Trophoblast cell (in vitro differentiated cells and primary cell): Measurements from ENCODE around the gene CSRNP2.

Experiments
- DNase-seq, 2 donors: peaks; one replicate each; pipeline ENCODE4 v3.0.0-alpha.2; 2016
- H2AFZ ChIP-seq: 2 replicates; pipeline ENCODE4 v1.6.1; 2013; ENCODE audit warnings: low read length, moderate library complexity, mild to moderate bottlenecking; ENCODE audit not compliant: insufficient read depth, poor library complexity
- H2AK5ac ChIP-seq: 2 replicates; pipeline ENCODE4 v1.6.1; 2013; ENCODE audit warnings: mild to moderate bottlenecking, low read length
- H2BK120ac ChIP-seq: 2 replicates; pipeline ENCODE4 v1.6.1; 2013; ENCODE audit warnings: low read length, mild to moderate bottlenecking, moderate library complexity; ENCODE audit not compliant: insufficient read depth, poor library complexity
- H2BK12ac ChIP-seq: 2 replicates; pipeline ENCODE4 v1.6.1; 2013; ENCODE audit warnings: mild to moderate bottlenecking, low read length, moderate library complexity
- H2BK5ac ChIP-seq: 2 replicates; pipeline ENCODE4 v1.6.1; 2013; ENCODE audit warnings: low read length, low read depth, moderate library complexity, mild to moderate bottlenecking; ENCODE audit not compliant: poor library complexity
- H3K14ac ChIP-seq: 2 replicates; pipeline ENCODE4 v1.6.1; 2013; ENCODE audit warnings: mild to moderate bottlenecking, low read length
- H3K18ac ChIP-seq: 2 replicates; pipeline ENCODE4 v1.6.1; 2013; ENCODE audit warnings: mild to moderate bottlenecking, low read length
- H3K23ac ChIP-seq: 2 replicates; pipeline ENCODE4 v1.6.1; 2013; ENCODE audit warnings: low read length
- H3K27ac ChIP-seq: 2 replicates; pipeline ENCODE4 v1.5.1; 2013; ENCODE audit warnings: low read depth, mild to moderate bottlenecking, inconsistent platforms, low read length, moderate library complexity
- H3K27me3 ChIP-seq: 2 replicates; pipeline ENCODE4 v1.6.1; 2013; ENCODE audit warnings: inconsistent platforms, mild to moderate bottlenecking, low read length, moderate library complexity; ENCODE audit not compliant: insufficient read depth
- H3K36me3 ChIP-seq, 2 experiments: 1 replicate in 1 of 2; 2 replicates in 1 of 2; pipeline ENCODE4 v1.6.1; 2013; ENCODE audit warnings: low read length in 2 of 2, mild to moderate bottlenecking in 2 of 2, moderate library complexity in 1 of 2; ENCODE audit not compliant: insufficient read depth in 2 of 2, control insufficient read depth in 1 of 2
- H3K4ac ChIP-seq: 2 replicates; pipeline ENCODE4 v1.6.1; 2013; ENCODE audit warnings: low read depth, mild to moderate bottlenecking, low read length, moderate library complexity
- H3K4me1 ChIP-seq, 2 experiments: 1 replicate in 1 of 2; 2 replicates in 1 of 2; pipeline ENCODE4 v1.6.1; 2013; ENCODE audit warnings: low read length in 2 of 2, mild to moderate bottlenecking in 2 of 2, moderate library complexity in 1 of 2; ENCODE audit not compliant: insufficient read depth in 2 of 2, control insufficient read depth in 1 of 2
- H3K4me2 ChIP-seq: 2 replicates; pipeline ENCODE4 v1.6.1; 2013; ENCODE audit warnings: inconsistent platforms, mild to moderate bottlenecking, low read length, moderate library complexity
- H3K4me3 ChIP-seq: 2 replicates; pipeline ENCODE4 v1.5.1; 2013; ENCODE audit warnings: mild to moderate bottlenecking, low read depth, low read length, inconsistent platforms
- H3K79me1 ChIP-seq: one replicate; pipeline ENCODE4 v1.6.1; 2013; ENCODE audit warnings: low read length
- H3K79me2 ChIP-seq: 2 replicates; pipeline ENCODE4 v1.6.1; 2013; ENCODE audit warnings: low read length, mild to moderate bottlenecking; ENCODE audit not compliant: control insufficient read depth, insufficient read depth, poor library complexity
- H3K9ac ChIP-seq: 2 replicates; pipeline ENCODE4 v1.6.1; 2013; ENCODE audit warnings: mild to moderate bottlenecking, low read length
- H3K9me3 ChIP-seq: 2 replicates; pipeline ENCODE4 v1.6.1; 2013; ENCODE audit warnings: low read depth, mild to moderate bottlenecking, control low read depth, inconsistent platforms, low read length; ENCODE audit not compliant: insufficient read depth
- H4K12ac ChIP-seq: 2 replicates; pipeline ENCODE4 v1.6.1; 2013; ENCODE audit warnings: low read depth, mild to moderate bottlenecking, low read length, moderate library complexity
- H4K8ac ChIP-seq: 2 replicates; pipeline ENCODE4 v1.6.1; 2013; ENCODE audit warnings: low read depth, mild to moderate bottlenecking, low read length, moderate library complexity
- H4K91ac ChIP-seq: one replicate; pipeline ENCODE4 v1.6.1; 2013; ENCODE audit warnings: low read depth, mild to moderate bottlenecking, low read length, moderate library complexity
- WGBS: extraction: QIAGEN DNeasy Blood & Tissue Kit; methylation state at CpG from one replicate; pipeline ENCODE4 v1.1.7; 2013; ENCODE audit warnings: missing lambda C conversion rate; ENCODE audit not compliant: insufficient read length, insufficient coverage; ENCODE audit errors: extremely low coverage; 5-methylcytosine and 5-hydroxymethylcytosine counted together

The CSRNP2 gene

GRCh38 chr12:51056242-51056641 lies 27.2 kb downstream of the CSRNP2 start:
- H4K8ac ChIP-seq: no peak overlapping the region
- no peaks in the 10 kb centered on the region for H3K79me2 ChIP-seq
- no peak overlapping the region for H2AK5ac ChIP-seq
- no peaks in the 10 kb centered on the region for H3K79me1 ChIP-seq
- H3K9me3 ChIP-seq: no peaks in the 10 kb centered on the region
- no peaks in the 10 kb centered on the region for H3K27me3 ChIP-seq
- H3K36me3 ChIP-seq: peaks cover 12 to 28% of the 10 kb centered on the region in 2 experiments
- no peak overlapping the region for H3K4me3 ChIP-seq
- H2BK120ac ChIP-seq: no peak overlapping the region
- H3K4ac ChIP-seq: no peak overlapping the region
- peak; percentile 54 to 68 for DNase-seq
- no peak overlapping the region for H2BK12ac ChIP-seq
- H3K4me1 ChIP-seq: no peaks in the 10 kb centered on the region
- no peak overlapping the region for H4K91ac ChIP-seq
- no peak overlapping the region for H3K4me2 ChIP-seq
- no peak overlapping the region for H3K23ac ChIP-seq
- WGBS: no CpG with 5 or more reads among the region's 5 CpGs
- no peak overlapping the region for H3K9ac ChIP-seq
- H3K18ac ChIP-seq: no peak overlapping the region
- H4K12ac ChIP-seq: no peak overlapping the region
- H3K27ac ChIP-seq: no peak overlapping the region
- H3K14ac ChIP-seq: no peak overlapping the region
- no peak overlapping the region for H2BK5ac ChIP-seq
- H2AFZ ChIP-seq: no peak overlapping the region

- WGBS: no CpG with 5 or more reads among the region's 2 CpGs
Observed at GRCh38 chr12:51055060-51055459, 28.3 kb downstream of the CSRNP2 start.

GRCh38 chr12:51051787-51052186 lies 31.6 kb downstream of the CSRNP2 start:
- Histone ChIP-seq H3K4me1 (peaks cover 4 to 6% of the 10 kb centered on the region in 2 experiments), H2BK120ac (no peak overlapping the region), H3K79me1 (peaks cover 11% of the 10 kb centered on the region), H3K9ac (no peak overlapping the region), H3K79me2 (peaks cover 6% of the 10 kb centered on the region), H4K8ac (no peak overlapping the region), H2BK12ac (no peak overlapping the region), H3K4ac (no peak overlapping the region), H3K36me3 (peaks cover 7 to 9% of the 10 kb centered on the region in 2 experiments), H3K18ac (no peak overlapping the region), H4K91ac (no peak overlapping the region), H2AK5ac (no peak overlapping the region), H3K4me3 (no peak overlapping the region), H4K12ac (no peak overlapping the region), H3K27me3 (no peaks in the 10 kb centered on the region), H2BK5ac (no peak overlapping the region), H3K9me3 (no peaks in the 10 kb centered on the region), H3K4me2 (no peak overlapping the region), H3K23ac (no peak overlapping the region), H3K27ac (no peak overlapping the region), H2AFZ (no peak overlapping the region), H3K14ac (no peak overlapping the region)
- DNase-seq: no peak
- WGBS: no CpG with 5 or more reads among the region's 4 CpGs

More at GRCh38 chr12:51055060-51055459, 28.3 kb downstream of the CSRNP2 start:
- Histone ChIP-seq H3K27me3 (no peaks in the 10 kb centered on the region), H3K79me1 (no peaks in the 10 kb centered on the region), H3K4me2 (no peak overlapping the region), H3K4ac (no peak overlapping the region), H3K4me3 (no peak overlapping the region), H3K79me2 (no peaks in the 10 kb centered on the region), H3K9me3 (no peaks in the 10 kb centered on the region), H3K36me3 (peaks cover 12 to 27% of the 10 kb centered on the region in 2 experiments), H2BK12ac (no peak overlapping the region), H3K9ac (no peak overlapping the region), H4K12ac (no peak overlapping the region), H2BK120ac (no peak overlapping the region), H3K23ac (no peak overlapping the region), H4K91ac (no peak overlapping the region), H3K4me1 (no peaks in the 10 kb centered on the region), H2BK5ac (no peak overlapping the region), H2AK5ac (no peak overlapping the region), H3K27ac (no peak overlapping the region), H3K18ac (no peak overlapping the region), H3K14ac (no peak overlapping the region), H4K8ac (no peak overlapping the region), H2AFZ (no peak overlapping the region)
- peak in 1 of 2 donors; percentile 34 for DNase-seq

- no peak overlapping the region for H3K4me2 ChIP-seq
- H3K9ac ChIP-seq: no peak overlapping the region
- H4K12ac ChIP-seq: no peak overlapping the region
- H3K79me1 ChIP-seq: peaks cover 11% of the 10 kb centered on the region
- peak overlapping the region; percentile 40 for H3K4ac ChIP-seq
- H3K27me3 ChIP-seq: no peaks in the 10 kb centered on the region
- H2BK5ac ChIP-seq: no peak overlapping the region
- no peak overlapping the region for H3K18ac ChIP-seq
- H2BK12ac ChIP-seq: no peak overlapping the region
- H3K9me3 ChIP-seq: no peaks in the 10 kb centered on the region
- H3K36me3 ChIP-seq: peaks cover 0 to 2% of the 10 kb centered on the region in 2 experiments
- no peak overlapping the region for H4K91ac ChIP-seq
- no peak overlapping the region for H3K23ac ChIP-seq
- H2AFZ ChIP-seq: no peak overlapping the region
- no CpG with 5 or more reads among the region's 3 CpGs for WGBS
- no peak for DNase-seq
- H3K14ac ChIP-seq: no peak overlapping the region
- H3K79me2 ChIP-seq: peaks cover 6% of the 10 kb centered on the region
- H3K4me1 ChIP-seq: peaks cover 4 to 6% of the 10 kb centered on the region in 2 experiments
- no peak overlapping the region for H3K4me3 ChIP-seq
- H3K27ac ChIP-seq: no peak overlapping the region
- no peak overlapping the region for H2AK5ac ChIP-seq
- no peak overlapping the region for H4K8ac ChIP-seq
- H2BK120ac ChIP-seq: no peak overlapping the region
Observed at GRCh38 chr12:51049525-51049924, 33.9 kb downstream of the CSRNP2 start.
